Measurements from ENCODE around the gene TUBB2A. TPM values are rescaled to one million over a fixed set of nuclear protein-coding genes. Genes with fewer than 3 reads are reported as not detected.
"Not testable (repeated sequence)": the region's sequence is repeated elsewhere in the genome, so short reads cannot be mapped to it uniquely, and the experiment has no call there.

The TUBB2A gene
- total RNA-seq, 1 experiment from 2014 or later = 291 TPM

- not testable (repeated sequence) for DNase-seq (ENCODE audit: low spot score)
Observed at GRCh38 chr6:3156184-3157130, 887 bp downstream of the TUBB2A start.

GRCh38 chr6:3155416-3155815 lies 1.9 kb downstream of the TUBB2A start:
- DNase-seq (ENCODE audit: low spot score) = not testable (repeated sequence)

- DNase-seq (ENCODE audit: low spot score) = no peak
Observed at GRCh38 chr6:3152689-3153088, 4.7 kb downstream of the TUBB2A start.

GRCh38 chr6:3151691-3152090 lies 5.7 kb downstream of the TUBB2A start:
- DNase-seq (ENCODE audit: low spot score) = no peak

- DNase-seq (ENCODE audit: low spot score) = no peak
Observed at GRCh38 chr6:3147914-3148757, 9.2 kb downstream of the TUBB2A start.

- DNase-seq (ENCODE audit: low spot score) = no peak
Observed at GRCh38 chr6:3144571-3144970, 12.8 kb downstream of the TUBB2A start.

GRCh38 chr6:3143158-3143557 lies 14.2 kb downstream of the TUBB2A start:
- no peak for DNase-seq (ENCODE audit: low spot score)

GRCh38 chr6:3142536-3142935 lies 14.8 kb downstream of the TUBB2A start:
- no peak for DNase-seq (ENCODE audit: low spot score)

- DNase-seq (ENCODE audit: low spot score) = no peak
Observed at GRCh38 chr6:3140201-3140600, 17.1 kb downstream of the TUBB2A start.

GRCh38 chr6:3139090-3139903 lies 18.0 kb downstream of the TUBB2A start:
- peak; percentile 41 for DNase-seq (ENCODE audit: low spot score)

GRCh38 chr6:3138341-3138740 lies 19.0 kb downstream of the TUBB2A start:
- no peak for DNase-seq (ENCODE audit: low spot score)

- DNase-seq (ENCODE audit: low spot score) = not testable (repeated sequence)
Observed at GRCh38 chr6:3137873-3138272, 19.5 kb downstream of the TUBB2A start.

GRCh38 chr6:3137057-3137777 lies 20.1 kb downstream of the TUBB2A start:
- DNase-seq (ENCODE audit: low spot score) = no peak

- DNase-seq (ENCODE audit: low spot score) = no peak
Observed at GRCh38 chr6:3136292-3137011, 20.9 kb downstream of the TUBB2A start.

GRCh38 chr6:3135668-3136291 lies 21.6 kb downstream of the TUBB2A start:
- no peak for DNase-seq (ENCODE audit: low spot score)

- no peak for DNase-seq (ENCODE audit: low spot score)
Observed at GRCh38 chr6:3133515-3133914, 23.8 kb downstream of the TUBB2A start.

GRCh38 chr6:3131695-3132094 lies 25.6 kb downstream of the TUBB2A start:
- DNase-seq (ENCODE audit: low spot score) = no peak

- no peak for DNase-seq (ENCODE audit: low spot score)
Observed at GRCh38 chr6:3128356-3129108, 28.8 kb downstream of the TUBB2A start.

- no peak for DNase-seq (ENCODE audit: low spot score)
Observed at GRCh38 chr6:3125815-3126214, 31.5 kb downstream of the TUBB2A start.
